Esophagus (tissue), 2 donors: ENCODE measurements around the gene GPR4. TPM values are rescaled to one million over a fixed set of nuclear protein-coding genes. Genes with fewer than 3 reads are reported as not detected.

Experiments used
- H3K27ac ChIP-seq, 2 donors: one replicate each; pipeline ENCODE4 v1.5.1; 2013; ENCODE audit warnings: low read depth in 2 of 2, mild to moderate bottlenecking in 2 of 2, inconsistent platforms in 1 of 2, low read length in 1 of 2, moderate library complexity in 1 of 2
- H3K27me3 ChIP-seq, 2 donors: one replicate each; pipeline ENCODE4 v1.6.1; 2013; ENCODE audit warnings: low read length in 2 of 2, control low read depth in 1 of 2, mild to moderate bottlenecking in 1 of 2; ENCODE audit not compliant: insufficient read depth in 2 of 2, control insufficient read depth in 1 of 2
- H3K36me3 ChIP-seq, 2 donors: one replicate each; pipeline ENCODE4 v1.6.1; 2013; ENCODE audit warnings: low read length in 1 of 2; ENCODE audit not compliant: control insufficient read depth in 2 of 2, insufficient read depth in 2 of 2
- H3K4me1 ChIP-seq, 2 donors: one replicate each; pipeline ENCODE4 v1.6.1; 2013; ENCODE audit warnings: low read length in 1 of 2; ENCODE audit not compliant: control insufficient read depth in 2 of 2, insufficient read depth in 2 of 2
- H3K4me3 ChIP-seq, 2 donors: one replicate each; pipeline ENCODE4 v1.5.1; 2013; ENCODE audit warnings: low read length in 2 of 2, mild to moderate bottlenecking in 2 of 2, low read depth in 1 of 2, moderate library complexity in 1 of 2
- H3K9me3 ChIP-seq, 2 donors: one replicate each; pipeline ENCODE4 v1.6.1; 2013; ENCODE audit warnings: mild to moderate bottlenecking in 2 of 2, low read depth in 1 of 2, low read length in 1 of 2, moderate library complexity in 1 of 2; ENCODE audit not compliant: control insufficient read depth in 2 of 2, insufficient read depth in 1 of 2
- WGBS, 2 donors: extraction: QIAGEN DNeasy Blood & Tissue Kit; methylation state at CpG; one replicate each; pipeline ENCODE4 v1.1.7; 2013; 5-methylcytosine and 5-hydroxymethylcytosine counted together
- polyA plus RNA-seq, 2 donors: library from polyadenylated mRNA; stranded (reverse); fragments of 200-250 nt; gene quantifications; one replicate each; pipeline ENCODE4 v1.2.3, GENCODE V29; 2013
- donor health status: healthy with polysubstance abuse.
- donor health status: Bipolar disorder and iron deficiency.

GPR4 gene
- polyA plus RNA-seq, 2 donors: 0.83 to 0.85 TPM

- WGBS, 2 donors: 88 to 90% methylated on average over 11 of the region's 11 CpGs
- no peaks in the 10 kb centered on the region for H3K4me1 ChIP-seq
Observed at GRCh38 chr19:45560686-45561085, 41.3 kb downstream of the GPR4 start.

GRCh38 chr19:45560038-45560437 is 42.0 kb downstream of the GPR4 start:
- Histone ChIP-seq H3K36me3 (peaks cover 0 to 3% of the 10 kb centered on the region in 2 donors), H3K4me1 (no peaks in the 10 kb centered on the region), H3K27ac (no peak overlapping the region), H3K9me3 (no peaks in the 10 kb centered on the region), H3K4me3 (no peak overlapping the region), H3K27me3 (no peaks in the 10 kb centered on the region)
- WGBS, 2 donors: 92% methylated on average over 5 of the region's 5 CpGs

More at GRCh38 chr19:45560686-45561085, 41.3 kb downstream of the GPR4 start:
- Histone ChIP-seq H3K9me3 (no peaks in the 10 kb centered on the region), H3K4me3 (no peak overlapping the region), H3K36me3 (peaks cover 0 to 3% of the 10 kb centered on the region in 2 donors), H3K27me3 (no peaks in the 10 kb centered on the region), H3K27ac (no peak overlapping the region)

GRCh38 chr19:45558399-45558878 is 43.6 kb downstream of the GPR4 start:
- WGBS, 2 donors: 35 to 39% methylated on average over 10 of the region's 10 CpGs

GRCh38 chr19:45556835-45557234 is 45.2 kb downstream of the GPR4 start:
- Histone ChIP-seq H3K27ac (no peak overlapping the region), H3K27me3 (no peaks in the 10 kb centered on the region), H3K9me3 (no peaks in the 10 kb centered on the region), H3K36me3 (peaks cover 0 to 9% of the 10 kb centered on the region in 2 donors), H3K4me3 (no peak overlapping the region), H3K4me1 (peaks cover 0 to 8% of the 10 kb centered on the region in 2 donors)
- WGBS, 2 donors: 90 to 93% methylated on average over 5 of the region's 5 CpGs

More at GRCh38 chr19:45558399-45558878, 43.6 kb downstream of the GPR4 start:
- Histone ChIP-seq H3K4me3 (no peak overlapping the region), H3K27me3 (no peaks in the 10 kb centered on the region), H3K27ac (no peak overlapping the region), H3K9me3 (no peaks in the 10 kb centered on the region), H3K36me3 (peaks cover 0 to 5% of the 10 kb centered on the region in 2 donors), H3K4me1 (peaks cover 0 to 3% of the 10 kb centered on the region in 2 donors)

- H3K27ac ChIP-seq: no peak overlapping the region
- WGBS, 2 donors: 69 to 90% methylated on average over 1 of the region's 1 CpG
Observed at GRCh38 chr19:45554481-45554880, 47.5 kb downstream of the GPR4 start.

GRCh38 chr19:45553464-45553863 is 48.5 kb downstream of the GPR4 start:
- no peak overlapping the region for H3K4me3 ChIP-seq
- peaks cover 0 to 11% of the 10 kb centered on the region in 2 donors for H3K4me1 ChIP-seq
- H3K9me3 ChIP-seq: no peaks in the 10 kb centered on the region
- 51 to 57% methylated on average over 31 to 34 of the region's 34 CpGs for WGBS, 2 donors
- no peak overlapping the region for H3K27ac ChIP-seq
- H3K27me3 ChIP-seq: no peaks in the 10 kb centered on the region
- H3K36me3 ChIP-seq: peaks cover 0 to 9% of the 10 kb centered on the region in 2 donors

More at GRCh38 chr19:45554481-45554880, 47.5 kb downstream of the GPR4 start:
- Histone ChIP-seq H3K9me3 (no peaks in the 10 kb centered on the region), H3K4me1 (peaks cover 0 to 11% of the 10 kb centered on the region in 2 donors), H3K27me3 (no peaks in the 10 kb centered on the region), H3K4me3 (no peak overlapping the region), H3K36me3 (peaks cover 0 to 9% of the 10 kb centered on the region in 2 donors)

GRCh38 chr19:45547965-45548609 is 53.9 kb downstream of the GPR4 start:
- Histone ChIP-seq H3K27me3 (no peaks in the 10 kb centered on the region), H3K9me3 (no peaks in the 10 kb centered on the region), H3K27ac (peak overlapping the region; percentile 45 to 53), H3K4me1 (peaks cover 0 to 12% of the 10 kb centered on the region in 2 donors), H3K36me3 (peaks cover 0 to under 1% of the 10 kb centered on the region in 2 donors), H3K4me3 (no peak overlapping the region)
- WGBS, 2 donors: 49 to 77% methylated on average over 8 to 9 of the region's 9 CpGs

GRCh38 chr19:45547211-45547770 is 54.7 kb downstream of the GPR4 start:
- Histone ChIP-seq H3K27me3 (no peaks in the 10 kb centered on the region), H3K4me3 (no peak overlapping the region), H3K27ac (no peak overlapping the region), H3K9me3 (no peaks in the 10 kb centered on the region), H3K4me1 (peaks cover 0 to 11% of the 10 kb centered on the region in 2 donors), H3K36me3 (no peaks in the 10 kb centered on the region)
- 88 to 95% methylated on average over 10 of the region's 10 CpGs for WGBS, 2 donors

GRCh38 chr19:45542234-45542668 is 59.8 kb downstream of the GPR4 start:
- Histone ChIP-seq H3K4me3 (no peak overlapping the region), H3K36me3 (no peaks in the 10 kb centered on the region), H3K4me1 (peaks cover 0 to 4% of the 10 kb centered on the region in 2 donors), H3K27me3 (no peaks in the 10 kb centered on the region), H3K27ac (peak overlapping the region in 1 of 2 donors; percentile 40), H3K9me3 (no peaks in the 10 kb centered on the region)
- 55 to 63% methylated on average over 7 of the region's 7 CpGs for WGBS, 2 donors
